Heart right ventricle (tissue), 16 donors: ENCODE results near the gene FAM3C. TPM values are rescaled to one million over a fixed set of nuclear protein-coding genes. Genes with fewer than 3 reads are reported as not detected.
"Not testable (repeated sequence)": the region's sequence is repeated elsewhere in the genome, so short reads cannot be mapped to it uniquely, and the experiment has no call there.

ENCODE experiments used
- ATAC-seq, 8 donors: fragments of 200-7000 bp; cut with Tn5 transposase; one replicate each; pipeline ENCODE4 v1.9.1; 2020; ENCODE audit warnings: mild to moderate bottlenecking in 8 of 8, moderate library complexity in 8 of 8, moderate number of reproducible peaks in 1 of 8
- DNase-seq, 2 donors: peaks; one replicate each; pipeline ENCODE4 v3.0.0-alpha.2; 2020
- H3K27ac ChIP-seq, 10 donors: fragments of 200-600 bp; sonication (generic) in 2 of 10; one replicate each; pipeline versions ENCODE4 v1.5.0 to v1.8.0; 2020 to 2022; ENCODE audit warnings: mild to moderate bottlenecking in 3 of 10
- H3K27me3 ChIP-seq, 7 donors: fragments of 200-600 bp; one replicate each; pipeline ENCODE4 v1.8.0; 2021 to 2022; ENCODE audit warnings: mild to moderate bottlenecking in 2 of 7
- H3K36me3 ChIP-seq, 9 donors: fragments of 200-600 bp; sonication (generic) in 1 of 9; one replicate each; pipeline versions ENCODE4 v1.5.0 to v1.8.0; 2020 to 2022; ENCODE audit warnings: mild to moderate bottlenecking in 2 of 9
- H3K4me1 ChIP-seq, 9 donors: fragments of 200-600 bp; sonication (generic) in 1 of 9; one replicate each; pipeline versions ENCODE4 v1.5.0 to v1.8.0; 2020 to 2022; ENCODE audit warnings: mild to moderate bottlenecking in 4 of 9
- H3K4me3 ChIP-seq, 10 donors: fragments of 200-600 bp; sonication (generic) in 2 of 10; one replicate each; pipeline versions ENCODE4 v1.5.0 to v1.8.0; 2020 to 2022; ENCODE audit warnings: mild to moderate bottlenecking in 7 of 10, moderate library complexity in 2 of 10
- H3K9me3 ChIP-seq, 11 donors: fragments of 200-600 bp in 10 of 11; sonication (generic) in 2 of 11; one replicate each; pipeline versions ENCODE4 v1.5.0 to v1.8.0; 2013 to 2022; ENCODE audit warnings: mild to moderate bottlenecking in 2 of 11, control low read depth in 1 of 11, moderate library complexity in 1 of 11
- WGBS, 2 donors: extraction: QIAGEN DNeasy Blood & Tissue Kit; methylation state at CpG; one replicate each; pipeline ENCODE4 v1.1.7; 2013; ENCODE audit warnings: inconsistent platforms in 1 of 2; 5-methylcytosine and 5-hydroxymethylcytosine counted together
- intact Hi-C, 10 donors: fragments of 100-400 bp; cut with DNase I; formaldehyde crosslinking; loops; one replicate each; pipeline versions ENCODE4 v1.11.1 to v1.14.2; 2022
- polyA plus RNA-seq, 2 donors: library from polyadenylated mRNA; stranded (reverse); fragments of 200-250 nt; gene quantifications; one replicate each; pipeline ENCODE4 v1.2.3, GENCODE V29; 2013
- total RNA-seq, 10 donors: library from RNA; stranded (reverse); fragmentation: NEBNext Ultra II Directional in 3 of 10; extraction: Animal tissue kit (Norgen Biotek cat#: 25700) in 3 of 10; gene quantifications; one replicate each; pipeline versions ENCODE4 v1.2.1 to v1.2.4, GENCODE V29; 2021 to 2023
- TF ChIP-seq, protein P1 (sequence below), 9 donors: fragments of 200-600 bp; sonication (generic) in 2 of 9; IDR thresholded peaks; one replicate each; pipeline versions ENCODE4 v1.5.0 to v1.8.0; 2021 to 2022; ENCODE audit warnings: antibody characterized with exemption in 9 of 9, mild to moderate bottlenecking in 5 of 9, moderate library complexity in 1 of 9
- donor health status: Arrhythmogenic right ventricular cardiomyopathy.
- donor health status: ischemic (EF 13 %, LVEDD 7.1; RV severe dilation, severe dysfunction).
- donor health status: healthy with polysubstance abuse.
- donor health status: DM: no; HTN: yes; CAD: no.
- donor health status: DM: no; HTN: no; CAD: no.
- donor health status: ischemic (EF 25% LVEDD 6.9; RV normal size, moderate dysfunction).
- donor health status: ischemic (EF 25% LVEDD 5.7; RV mildly dilated, moderate dysfunction).
- donor health status: healthy.
- donor health status: DM: yes; HTN: yes; CAD: no.
- donor health status: Ischemic cardiomyopathy.
- donor health status: ischemic (EF 35%, LVEDD 5.7; RV mildly dilated, moderate dysfunction).
- donor health status: nonischemic (EF 11% LVEDD 7.7; RV severe dilation, severe dysfunction).
- donor health status: DM: yes; HTN: yes; CAD: no.
- donor health status: PGD.
- donor health status: ischemic (EF 29% LVEDD 5.4; RV normal size, mild dysfunction).
- donor health status: nonischemic (EF 23%, LVEDD 6.1; RV moderate dilation, normal function).

Gene FAM3C
- total and polyA plus RNA-seq, 12 donors, result 16.5 to 60.8 (median 43.0) TPM

GRCh38 chr7:121433775-121434174 is 37.7 kb upstream of the FAM3C start:
- DNase-seq, result no peak
- intact Hi-C loops, result no loop called here

DNA sequence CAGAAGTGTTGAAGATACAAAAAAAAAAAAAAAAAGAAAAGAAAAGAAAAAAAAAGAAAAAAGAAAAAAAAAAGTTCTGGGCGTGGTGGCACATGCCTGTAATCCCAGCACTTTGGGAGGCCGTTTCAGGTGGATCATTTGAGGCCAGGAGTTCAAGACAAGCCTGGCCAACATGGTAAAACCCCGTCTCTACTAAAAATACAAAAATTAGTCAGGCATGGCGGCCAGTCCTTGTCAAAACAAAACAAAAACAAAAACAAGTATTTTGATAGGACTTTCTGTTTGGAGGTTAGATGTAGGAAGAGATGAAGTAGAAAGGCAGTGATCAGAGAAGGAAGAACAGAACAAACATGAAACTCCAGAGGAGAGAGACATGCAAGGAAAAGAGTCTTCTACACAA is 36.4 kb upstream of the FAM3C start:
- H3K36me3 ChIP-seq, H3K9me3 ChIP-seq, H3K4me3 ChIP-seq, ATAC-seq, H3K4me1 ChIP-seq, H3K27ac ChIP-seq, H3K27me3 ChIP-seq, DNase-seq, intact Hi-C loops: not testable (repeated sequence)
- 91 to 95% methylated on average over 4 of the region's 4 CpGs for WGBS, 2 donors

More at GRCh38 chr7:121433775-121434174, 37.7 kb upstream of the FAM3C start:
- Histone ChIP-seq H3K27ac (no peak overlapping the region), H3K4me1 (peaks cover 0 to 14% (median 8%) of the 10 kb centered on the region in 9 donors), H3K4me3 (no peak overlapping the region), H3K36me3 (no peaks in the 10 kb centered on the region), H3K9me3 (no peaks in the 10 kb centered on the region), H3K27me3 (no peaks in the 10 kb centered on the region)
- TF ChIP-seq, protein P1, sequence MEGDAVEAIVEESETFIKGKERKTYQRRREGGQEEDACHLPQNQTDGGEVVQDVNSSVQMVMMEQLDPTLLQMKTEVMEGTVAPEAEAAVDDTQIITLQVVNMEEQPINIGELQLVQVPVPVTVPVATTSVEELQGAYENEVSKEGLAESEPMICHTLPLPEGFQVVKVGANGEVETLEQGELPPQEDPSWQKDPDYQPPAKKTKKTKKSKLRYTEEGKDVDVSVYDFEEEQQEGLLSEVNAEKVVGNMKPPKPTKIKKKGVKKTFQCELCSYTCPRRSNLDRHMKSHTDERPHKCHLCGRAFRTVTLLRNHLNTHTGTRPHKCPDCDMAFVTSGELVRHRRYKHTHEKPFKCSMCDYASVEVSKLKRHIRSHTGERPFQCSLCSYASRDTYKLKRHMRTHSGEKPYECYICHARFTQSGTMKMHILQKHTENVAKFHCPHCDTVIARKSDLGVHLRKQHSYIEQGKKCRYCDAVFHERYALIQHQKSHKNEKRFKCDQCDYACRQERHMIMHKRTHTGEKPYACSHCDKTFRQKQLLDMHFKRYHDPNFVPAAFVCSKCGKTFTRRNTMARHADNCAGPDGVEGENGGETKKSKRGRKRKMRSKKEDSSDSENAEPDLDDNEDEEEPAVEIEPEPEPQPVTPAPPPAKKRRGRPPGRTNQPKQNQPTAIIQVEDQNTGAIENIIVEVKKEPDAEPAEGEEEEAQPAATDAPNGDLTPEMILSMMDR (IDR thresholded peaks at IDR 0.05), result no peak
- no peak for ATAC-seq
- 84 to 89% methylated on average over 2 of the region's 2 CpGs for WGBS, 2 donors

GRCh38 chr7:121431996-121432395 is 35.9 kb upstream of the FAM3C start:
- Histone ChIP-seq H3K36me3 (no peaks in the 10 kb centered on the region), H3K4me1 (no peaks in the 10 kb centered on the region), H3K9me3 (no peaks in the 10 kb centered on the region), H3K4me3 (no peak overlapping the region), H3K27me3 (no peaks in the 10 kb centered on the region), H3K27ac (no peak overlapping the region)
- 93 to 98% methylated on average over 2 of the region's 2 CpGs for WGBS, 2 donors
- intact Hi-C loops, result no loop called here
- ATAC-seq (no peak), DNase-seq (no peak)
- TF ChIP-seq, protein P1 (IDR thresholded peaks at IDR 0.05), result no peak

GRCh38 chr7:121431389-121431995 is 35.4 kb upstream of the FAM3C start:
- no peaks in the 10 kb centered on the region for H3K4me1 ChIP-seq
- no peak for ATAC-seq
- H3K27me3 ChIP-seq, result no peaks in the 10 kb centered on the region
- H3K4me3 ChIP-seq, result no peak overlapping the region
- TF ChIP-seq, protein P1 (IDR thresholded peaks at IDR 0.05), result no peak
- no peak overlapping the region for H3K27ac ChIP-seq
- H3K36me3 ChIP-seq, result no peaks in the 10 kb centered on the region
- 91 to 92% methylated on average over 2 of the region's 2 CpGs for WGBS, 2 donors
- intact Hi-C loops, result no loop called here
- DNase-seq, result no peak
- H3K9me3 ChIP-seq, result no peaks in the 10 kb centered on the region

DNA sequence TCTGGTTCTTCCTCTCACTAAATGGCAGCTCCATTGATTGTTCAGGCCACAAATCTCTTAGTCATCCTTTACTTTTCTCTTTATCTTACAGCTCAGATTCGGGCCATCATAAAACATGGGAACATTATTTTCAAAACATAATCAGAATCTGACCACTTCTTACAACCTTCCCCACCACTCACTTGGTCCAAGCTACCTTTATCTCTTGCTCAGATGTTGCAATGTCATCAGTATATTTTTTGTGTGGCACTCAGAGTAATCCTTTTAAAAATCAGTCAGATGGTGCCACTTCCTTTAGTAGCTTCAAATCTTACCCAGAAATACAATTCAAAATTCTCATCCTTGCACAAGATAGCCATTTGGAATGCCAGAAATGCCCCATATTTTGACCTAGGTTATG is 34.5 kb upstream of the FAM3C start:
- Histone ChIP-seq H3K27ac (no peak overlapping the region), H3K27me3 (peaks cover 0 to 5% (median 0%) of the 10 kb centered on the region in 7 donors), H3K9me3 (no peaks in the 10 kb centered on the region), H3K4me3 (no peak overlapping the region), H3K4me1 (no peaks in the 10 kb centered on the region), H3K36me3 (no peaks in the 10 kb centered on the region)
- DNase-seq (no peak), ATAC-seq (no peak)
- WGBS, 2 donors, result 88 to 89% methylated on average over 1 of the region's 1 CpG
- TF ChIP-seq, protein P1 (IDR thresholded peaks at IDR 0.05), result no peak
- intact Hi-C loops, result no loop called here
